WI38 (cell line): ENCODE results near the gene FNDC11.
A peak's percentile ranks its signal among the peaks of the same experiment; 100 is the strongest.

Experiments used
- H3K4me3 ChIP-seq: 2 replicates; pipeline ENCODE4 v1.5.1; 2011; ENCODE audit warnings: low read depth, mild to moderate bottlenecking, control low read depth, low read length
- TF ChIP-seq, protein P1 (sequence below): IDR thresholded peaks from 2 replicates; pipeline ENCODE4 v1.5.1; 2012; ENCODE audit warnings: low read depth, mild to moderate bottlenecking, control low read depth, low read length

The FNDC11 gene

DNA sequence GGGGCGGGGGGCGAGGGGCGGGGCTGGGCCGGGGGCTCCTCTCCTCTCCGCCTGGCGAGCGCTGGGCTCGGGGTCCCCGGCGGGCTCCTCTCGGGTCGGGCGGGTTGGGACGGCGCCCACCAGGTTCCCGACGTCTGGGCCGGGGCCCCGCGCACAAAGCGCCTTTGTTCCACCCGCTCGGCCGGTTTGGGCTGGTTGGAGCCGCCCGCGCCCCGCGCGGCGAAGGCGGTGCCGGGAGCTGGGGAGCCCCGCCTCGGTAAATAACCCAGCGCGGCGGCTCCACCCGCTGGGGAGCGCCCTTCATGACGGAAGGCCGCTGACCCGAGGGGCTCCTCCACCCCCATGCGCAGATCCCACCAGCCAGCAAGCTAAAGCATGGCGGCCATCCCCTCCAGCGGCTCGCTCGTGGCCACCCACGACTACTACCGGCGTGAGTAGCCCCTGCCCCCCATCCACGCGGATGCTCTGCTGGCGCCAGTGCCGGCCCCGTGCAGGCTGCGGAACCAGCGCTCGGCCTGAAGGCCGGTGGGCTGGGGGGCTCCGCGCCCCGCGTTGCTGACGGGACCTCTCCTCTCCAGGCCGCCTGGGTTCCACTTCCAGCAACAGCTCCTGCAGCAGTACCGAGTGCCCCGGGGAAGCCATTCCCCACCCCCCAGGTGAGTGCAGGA lies 32.9 kb upstream of the FNDC11 start:
- TF ChIP-seq, protein P1, sequence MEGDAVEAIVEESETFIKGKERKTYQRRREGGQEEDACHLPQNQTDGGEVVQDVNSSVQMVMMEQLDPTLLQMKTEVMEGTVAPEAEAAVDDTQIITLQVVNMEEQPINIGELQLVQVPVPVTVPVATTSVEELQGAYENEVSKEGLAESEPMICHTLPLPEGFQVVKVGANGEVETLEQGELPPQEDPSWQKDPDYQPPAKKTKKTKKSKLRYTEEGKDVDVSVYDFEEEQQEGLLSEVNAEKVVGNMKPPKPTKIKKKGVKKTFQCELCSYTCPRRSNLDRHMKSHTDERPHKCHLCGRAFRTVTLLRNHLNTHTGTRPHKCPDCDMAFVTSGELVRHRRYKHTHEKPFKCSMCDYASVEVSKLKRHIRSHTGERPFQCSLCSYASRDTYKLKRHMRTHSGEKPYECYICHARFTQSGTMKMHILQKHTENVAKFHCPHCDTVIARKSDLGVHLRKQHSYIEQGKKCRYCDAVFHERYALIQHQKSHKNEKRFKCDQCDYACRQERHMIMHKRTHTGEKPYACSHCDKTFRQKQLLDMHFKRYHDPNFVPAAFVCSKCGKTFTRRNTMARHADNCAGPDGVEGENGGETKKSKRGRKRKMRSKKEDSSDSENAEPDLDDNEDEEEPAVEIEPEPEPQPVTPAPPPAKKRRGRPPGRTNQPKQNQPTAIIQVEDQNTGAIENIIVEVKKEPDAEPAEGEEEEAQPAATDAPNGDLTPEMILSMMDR = no peak

DNA sequence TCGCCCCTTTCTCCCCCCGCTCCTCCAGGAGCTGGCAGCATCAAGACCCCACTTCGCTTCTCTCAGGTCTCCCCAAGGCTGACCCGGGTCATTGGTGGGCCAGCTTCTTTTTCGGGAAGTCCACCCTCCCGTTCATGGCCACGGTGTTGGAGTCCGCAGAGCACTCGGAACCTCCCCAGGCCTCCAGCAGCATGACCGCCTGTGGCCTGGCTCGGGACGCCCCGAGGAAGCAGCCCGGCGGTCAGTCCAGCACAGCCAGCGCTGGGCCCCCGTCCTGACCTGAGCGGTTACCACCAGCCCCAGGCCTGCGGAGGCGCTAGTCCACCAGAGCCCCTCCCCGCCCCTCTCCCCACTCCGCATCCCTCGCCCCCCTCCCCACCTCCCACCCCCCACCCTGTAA lies 32.4 kb upstream of the FNDC11 start:
- peak overlapping the region; percentile 89 for H3K4me3 ChIP-seq
- TF ChIP-seq, protein P1 = no peak

More for the DNA sequence above, 32.9 kb upstream of the FNDC11 start:
- peak overlapping the region; percentile 89 for H3K4me3 ChIP-seq

DNA sequence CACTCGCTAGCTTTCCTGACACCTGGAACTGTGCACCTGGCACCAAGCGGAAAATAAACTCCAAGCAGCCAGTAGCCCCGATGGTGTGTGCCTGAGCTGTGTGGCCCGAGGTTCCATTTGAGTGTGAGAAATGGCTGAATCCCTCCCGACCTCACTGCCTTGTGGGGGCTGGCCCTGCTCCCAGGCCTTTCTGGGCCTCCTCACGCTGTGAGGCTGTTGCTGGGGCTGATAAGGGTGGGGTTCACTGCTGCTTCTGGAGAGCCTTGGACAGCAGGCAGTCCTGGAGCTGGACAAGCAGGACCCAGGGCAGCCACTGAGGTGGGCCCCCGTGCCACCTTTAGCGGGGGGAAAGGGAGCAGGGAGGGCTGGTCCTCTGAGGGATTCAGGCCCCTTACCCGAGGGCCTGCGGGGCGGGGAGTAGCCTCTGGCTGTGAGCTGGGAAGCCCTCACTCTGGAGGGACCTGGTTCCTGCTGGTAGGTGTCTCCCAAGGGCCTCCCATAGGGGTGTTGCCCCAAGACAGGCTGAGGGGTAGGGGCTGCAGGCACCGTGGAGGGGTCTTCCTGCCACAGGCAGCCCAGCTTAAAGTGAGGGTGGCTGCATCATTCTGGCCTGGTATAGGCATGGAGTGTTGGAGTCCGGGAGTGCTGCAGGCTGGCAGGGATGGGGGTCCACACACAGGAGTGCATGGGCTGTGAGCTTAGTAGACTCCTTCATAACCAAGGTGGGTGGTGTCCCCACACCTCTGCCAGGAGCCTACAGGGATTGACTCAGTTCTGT lies 31.7 kb upstream of the FNDC11 start:
- TF ChIP-seq, protein P1 = no peak
- peak overlapping the region; percentile 89 for H3K4me3 ChIP-seq

DNA sequence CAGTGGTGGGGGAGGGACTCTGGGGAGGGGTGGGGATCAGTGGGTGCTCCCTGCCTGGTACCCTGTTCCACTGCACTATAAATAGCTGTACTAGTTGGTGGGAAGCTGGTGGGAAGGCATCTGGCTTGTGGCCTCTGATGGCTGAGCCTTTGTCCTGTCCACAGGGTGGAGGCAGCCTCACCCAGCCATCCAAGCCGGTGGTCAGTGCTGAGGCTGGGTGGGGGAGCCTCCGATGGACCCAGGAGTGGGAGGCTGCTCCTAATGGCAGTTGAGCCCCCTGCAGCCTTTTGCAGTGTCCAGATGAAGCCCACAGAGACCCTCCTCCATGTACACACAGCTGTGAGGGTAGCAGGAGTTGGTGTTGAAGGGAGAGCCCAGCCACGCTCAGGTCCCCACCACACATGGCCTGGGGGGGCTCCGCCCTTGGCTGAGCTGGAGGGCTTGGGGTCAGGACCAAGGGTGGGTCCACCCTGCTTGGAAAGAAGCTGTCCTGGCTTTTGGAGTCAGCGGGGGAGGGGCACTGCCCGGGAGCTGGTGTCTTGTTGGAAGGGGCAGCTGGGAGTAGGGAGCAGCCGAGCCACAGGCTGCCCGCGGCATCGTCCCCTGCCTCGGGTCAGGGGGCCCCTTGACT lies 30.9 kb upstream of the FNDC11 start:
- TF ChIP-seq, protein P1 = no peak
- no peak overlapping the region for H3K4me3 ChIP-seq

DNA sequence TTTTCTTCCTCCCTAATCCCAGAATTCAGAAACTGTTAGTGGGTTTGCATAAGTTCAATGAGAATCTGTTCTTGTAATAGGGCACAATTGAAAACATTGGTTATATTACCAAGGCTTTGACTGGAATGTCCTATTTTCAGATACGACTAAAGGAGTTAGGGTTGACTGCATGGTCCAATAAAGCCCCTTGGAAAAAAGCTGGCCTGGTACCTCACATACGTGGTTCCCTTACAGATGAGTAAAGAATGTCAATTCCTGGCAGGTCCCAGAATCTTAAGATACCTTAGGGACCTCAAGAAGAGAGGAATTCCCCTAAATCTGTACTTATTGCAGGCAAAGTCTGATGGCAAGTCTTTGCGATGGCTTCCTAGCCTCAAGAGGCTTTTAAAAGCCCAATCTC lies 28.8 kb upstream of the FNDC11 start:
- H3K4me3 ChIP-seq = no peak overlapping the region
- TF ChIP-seq, protein P1 = no peak

DNA sequence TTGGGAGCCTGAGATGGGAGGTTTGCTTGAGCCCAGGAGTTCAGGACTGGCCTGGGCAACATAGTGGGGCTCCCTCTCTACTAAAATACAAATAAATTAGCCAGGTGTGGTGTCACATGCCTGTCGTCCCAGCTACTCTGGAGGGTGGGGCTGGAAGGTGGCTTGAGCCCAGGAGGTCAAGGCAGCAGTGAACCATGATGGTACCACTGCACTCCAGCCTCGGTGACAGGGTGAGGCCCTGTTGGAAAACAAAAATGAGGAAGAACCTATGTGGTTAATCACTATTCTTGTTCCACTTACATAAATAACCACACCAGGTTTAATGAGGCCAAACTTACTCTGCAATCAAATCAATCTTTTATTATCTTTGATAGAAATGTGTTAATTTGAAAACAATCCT lies 28.0 kb upstream of the FNDC11 start:
- H3K4me3 ChIP-seq = no peak overlapping the region
- TF ChIP-seq, protein P1 = no peak

DNA sequence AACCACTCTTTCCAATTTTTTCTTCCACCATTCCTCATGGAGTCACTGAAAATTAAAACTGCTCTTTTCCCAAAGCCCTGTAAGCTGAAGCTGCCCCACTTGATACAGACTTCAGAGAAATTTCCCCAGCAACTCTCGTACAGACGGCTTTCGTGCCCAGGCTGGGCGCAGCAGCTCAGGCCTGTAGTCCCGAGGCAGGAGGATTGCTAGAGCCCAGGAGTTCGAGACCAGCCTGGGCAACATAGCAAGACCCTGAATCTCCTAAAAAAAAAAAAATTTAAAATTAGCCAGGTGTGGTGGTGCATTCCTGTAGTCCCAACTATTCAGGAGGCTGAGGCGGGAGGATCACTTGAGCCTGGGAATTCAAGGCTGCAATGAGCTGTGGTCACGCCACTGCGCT lies 26.8 kb upstream of the FNDC11 start:
- TF ChIP-seq, protein P1 = no peak
- no peak overlapping the region for H3K4me3 ChIP-seq
